GM23338 (cell line): ENCODE results near the gene APOBR. TPM values are rescaled to one million over a fixed set of nuclear protein-coding genes. Genes with fewer than 3 reads are reported as not detected.

Experiments used
- CREB1 ChIP-seq: fragments of 250-450 bp; sonication (Bioruptor Pico); IDR thresholded peaks from 2 replicates; pipeline ENCODE4 v1.5.0; 2020; ENCODE audit warnings: low read depth, mild to moderate bottlenecking, moderate library complexity
- EZH2 ChIP-seq: fragments of 200-600 bp; sonication (generic); IDR thresholded peaks from one replicate; pipeline ENCODE4 v1.8.0; 2017; ENCODE audit warnings: antibody characterized with exemption, mild to moderate bottlenecking, low read depth; ENCODE audit not compliant: unreplicated experiment
- NANOG ChIP-seq: IDR thresholded peaks from 2 replicates; pipeline ENCODE4 v1.6.1; 2016; ENCODE audit warnings: antibody characterized with exemption, borderline replicate concordance
- STAT1 ChIP-seq: IDR thresholded peaks from one replicate; pipeline ENCODE4 v1.6.1; 2016; ENCODE audit warnings: antibody characterized with exemption; ENCODE audit not compliant: unreplicated experiment
- ZNF114 ChIP-seq: fragments of 250-450 bp; sonication (Bioruptor Pico); IDR thresholded peaks from 2 replicates; pipeline ENCODE4 v1.5.0; 2020; ENCODE audit warnings: mild to moderate bottlenecking, moderate library complexity
- ZNF331 ChIP-seq: fragments of 250-450 bp; sonication (Bioruptor Pico); IDR thresholded peaks from 2 replicates; pipeline ENCODE4 v1.5.0; 2020; ENCODE audit warnings: low read depth, mild to moderate bottlenecking, moderate library complexity
- polyA plus RNA-seq: library from polyadenylated mRNA; unstranded; fragments of >200 nt; fragmentation: Nextera tagmentation; extraction: Ambion mirVana; gene quantifications from 2 replicates; pipeline ENCODE4 v1.2.1, GENCODE V29; 2016
- total RNA-seq: library from RNA; depleted of rRNA; stranded (reverse); fragments of >200 nt; shearing (Covaris generic); gene quantifications from 2 replicates; pipeline ENCODE4 v1.2.3, GENCODE V29; 2014
- TF ChIP-seq, protein P1 (sequence below): fragments of 250-450 bp; sonication (Bioruptor Pico); IDR thresholded peaks from 2 replicates; pipeline ENCODE4 v1.5.0; 2020; ENCODE audit warnings: mild to moderate bottlenecking, moderate library complexity
- TF ChIP-seq, protein P2 (sequence below): IDR thresholded peaks from 2 replicates; pipeline ENCODE4 v1.6.1; 2016; ENCODE audit warnings: antibody characterized with exemption
- TF ChIP-seq, protein P3 (sequence below), 2 experiments: fragments of 200-600 bp in 1 of 2; sonication (generic) in 1 of 2; conservative IDR thresholded peaks; 2 replicates each; pipeline versions ENCODE4 v1.5.1 to v1.6.1; 2016 to 2017; ENCODE audit warnings: antibody characterized with exemption in 2 of 2, low read depth in 2 of 2, mild to moderate bottlenecking in 2 of 2, moderate library complexity in 1 of 2
- TF ChIP-seq, protein P4 (sequence below): IDR thresholded peaks from one replicate; pipeline ENCODE4 v1.6.1; 2018; ENCODE audit warnings: antibody characterized with exemption; ENCODE audit not compliant: unreplicated experiment

Gene APOBR
- total and polyA plus RNA-seq, 2 experiments from 2014 or later: 0.07 TPM; not detected in 1

DNA sequence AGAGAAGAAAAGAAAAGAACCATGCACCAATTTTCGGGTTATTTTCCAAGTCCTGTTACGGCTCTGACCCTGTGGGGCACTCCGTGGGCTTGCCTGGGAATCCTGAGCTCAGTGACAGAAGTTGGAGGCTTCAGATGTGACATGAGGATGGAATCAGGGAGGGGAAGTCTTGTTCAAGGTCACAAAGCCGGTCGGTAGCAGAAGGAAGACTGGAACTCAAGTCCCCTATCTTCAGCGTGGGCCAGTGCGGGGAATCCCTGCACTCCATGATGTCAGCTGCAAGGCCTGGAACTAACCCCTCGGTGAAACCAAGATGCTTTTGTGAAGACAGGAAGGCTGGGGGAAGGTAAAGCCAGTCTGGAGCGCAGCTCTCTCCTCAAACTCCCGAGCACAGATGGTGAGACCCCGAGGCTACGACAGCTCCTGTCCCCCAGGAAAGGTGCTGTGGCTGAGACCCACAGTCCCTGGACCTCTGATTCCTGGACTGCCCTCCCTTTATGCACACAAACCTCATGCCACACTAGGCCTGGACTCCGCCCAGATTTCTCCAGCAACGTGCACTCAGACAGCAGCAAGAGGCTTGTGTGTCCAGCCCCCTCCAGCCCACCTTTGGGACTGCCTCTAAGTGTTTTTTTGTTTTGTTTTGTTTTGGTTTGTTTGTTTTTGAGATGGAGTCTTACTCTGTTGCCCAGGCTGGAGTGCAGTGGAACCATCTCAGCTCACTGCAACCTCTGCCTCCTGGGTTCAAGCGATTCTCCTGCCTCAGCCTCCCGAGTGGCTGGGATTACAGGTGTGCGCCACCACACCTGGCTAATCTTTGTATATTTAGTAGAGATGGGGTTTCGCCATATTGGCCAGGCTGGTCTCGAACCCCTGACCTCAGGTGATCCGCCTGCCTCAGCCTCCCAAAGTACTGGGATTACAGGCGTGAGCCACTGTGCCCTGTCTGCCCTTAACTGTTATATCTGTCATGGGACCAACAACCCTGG, 17.7 kb downstream of the APOBR start (continued):
- TF ChIP-seq, protein P1, sequence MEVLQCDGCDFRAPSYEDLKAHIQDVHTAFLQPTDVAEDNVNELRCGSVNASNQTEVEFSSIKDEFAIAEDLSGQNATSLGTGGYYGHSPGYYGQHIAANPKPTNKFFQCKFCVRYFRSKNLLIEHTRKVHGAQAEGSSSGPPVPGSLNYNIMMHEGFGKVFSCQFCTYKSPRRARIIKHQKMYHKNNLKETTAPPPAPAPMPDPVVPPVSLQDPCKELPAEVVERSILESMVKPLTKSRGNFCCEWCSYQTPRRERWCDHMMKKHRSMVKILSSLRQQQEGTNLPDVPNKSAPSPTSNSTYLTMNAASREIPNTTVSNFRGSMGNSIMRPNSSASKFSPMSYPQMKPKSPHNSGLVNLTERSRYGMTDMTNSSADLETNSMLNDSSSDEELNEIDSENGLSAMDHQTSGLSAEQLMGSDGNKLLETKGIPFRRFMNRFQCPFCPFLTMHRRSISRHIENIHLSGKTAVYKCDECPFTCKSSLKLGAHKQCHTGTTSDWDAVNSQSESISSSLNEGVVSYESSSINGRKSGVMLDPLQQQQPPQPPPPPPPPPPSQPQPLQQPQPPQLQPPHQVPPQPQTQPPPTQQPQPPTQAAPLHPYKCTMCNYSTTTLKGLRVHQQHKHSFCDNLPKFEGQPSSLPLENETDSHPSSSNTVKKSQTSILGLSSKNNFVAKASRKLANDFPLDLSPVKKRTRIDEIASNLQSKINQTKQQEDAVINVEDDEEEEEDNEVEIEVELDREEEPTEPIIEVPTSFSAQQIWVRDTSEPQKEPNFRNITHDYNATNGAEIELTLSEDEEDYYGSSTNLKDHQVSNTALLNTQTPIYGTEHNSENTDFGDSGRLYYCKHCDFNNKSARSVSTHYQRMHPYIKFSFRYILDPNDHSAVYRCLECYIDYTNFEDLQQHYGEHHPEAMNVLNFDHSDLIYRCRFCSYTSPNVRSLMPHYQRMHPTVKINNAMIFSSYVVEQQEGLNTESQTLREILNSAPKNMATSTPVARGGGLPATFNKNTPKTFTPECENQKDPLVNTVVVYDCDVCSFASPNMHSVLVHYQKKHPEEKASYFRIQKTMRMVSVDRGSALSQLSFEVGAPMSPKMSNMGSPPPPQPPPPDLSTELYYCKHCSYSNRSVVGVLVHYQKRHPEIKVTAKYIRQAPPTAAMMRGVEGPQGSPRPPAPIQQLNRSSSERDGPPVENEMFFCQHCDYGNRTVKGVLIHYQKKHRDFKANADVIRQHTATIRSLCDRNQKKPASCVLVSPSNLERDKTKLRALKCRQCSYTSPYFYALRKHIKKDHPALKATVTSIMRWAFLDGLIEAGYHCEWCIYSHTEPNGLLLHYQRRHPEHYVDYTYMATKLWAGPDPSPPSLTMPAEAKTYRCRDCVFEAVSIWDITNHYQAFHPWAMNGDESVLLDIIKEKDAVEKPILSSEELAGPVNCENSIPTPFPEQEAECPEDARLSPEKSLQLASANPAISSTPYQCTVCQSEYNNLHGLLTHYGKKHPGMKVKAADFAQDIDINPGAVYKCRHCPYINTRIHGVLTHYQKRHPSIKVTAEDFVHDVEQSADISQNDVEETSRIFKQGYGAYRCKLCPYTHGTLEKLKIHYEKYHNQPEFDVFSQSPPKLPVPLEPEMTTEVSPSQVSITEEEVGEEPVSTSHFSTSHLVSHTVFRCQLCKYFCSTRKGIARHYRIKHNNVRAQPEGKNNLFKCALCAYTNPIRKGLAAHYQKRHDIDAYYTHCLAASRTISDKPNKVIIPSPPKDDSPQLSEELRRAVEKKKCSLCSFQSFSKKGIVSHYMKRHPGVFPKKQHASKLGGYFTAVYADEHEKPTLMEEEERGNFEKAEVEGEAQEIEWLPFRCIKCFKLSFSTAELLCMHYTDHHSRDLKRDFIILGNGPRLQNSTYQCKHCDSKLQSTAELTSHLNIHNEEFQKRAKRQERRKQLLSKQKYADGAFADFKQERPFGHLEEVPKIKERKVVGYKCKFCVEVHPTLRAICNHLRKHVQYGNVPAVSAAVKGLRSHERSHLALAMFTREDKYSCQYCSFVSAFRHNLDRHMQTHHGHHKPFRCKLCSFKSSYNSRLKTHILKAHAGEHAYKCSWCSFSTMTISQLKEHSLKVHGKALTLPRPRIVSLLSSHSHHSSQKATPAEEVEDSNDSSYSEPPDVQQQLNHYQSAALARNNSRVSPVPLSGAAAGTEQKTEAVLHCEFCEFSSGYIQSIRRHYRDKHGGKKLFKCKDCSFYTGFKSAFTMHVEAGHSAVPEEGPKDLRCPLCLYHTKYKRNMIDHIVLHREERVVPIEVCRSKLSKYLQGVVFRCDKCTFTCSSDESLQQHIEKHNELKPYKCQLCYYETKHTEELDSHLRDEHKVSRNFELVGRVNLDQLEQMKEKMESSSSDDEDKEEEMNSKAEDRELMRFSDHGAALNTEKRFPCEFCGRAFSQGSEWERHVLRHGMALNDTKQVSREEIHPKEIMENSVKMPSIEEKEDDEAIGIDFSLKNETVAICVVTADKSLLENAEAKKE: no peak
- TF ChIP-seq EZH2: no peak
- TF ChIP-seq CREB1 (CRISPR knock-in tag): no peak
- TF ChIP-seq ZNF114 (CRISPR knock-in tag): no peak
- TF ChIP-seq, protein P2, sequence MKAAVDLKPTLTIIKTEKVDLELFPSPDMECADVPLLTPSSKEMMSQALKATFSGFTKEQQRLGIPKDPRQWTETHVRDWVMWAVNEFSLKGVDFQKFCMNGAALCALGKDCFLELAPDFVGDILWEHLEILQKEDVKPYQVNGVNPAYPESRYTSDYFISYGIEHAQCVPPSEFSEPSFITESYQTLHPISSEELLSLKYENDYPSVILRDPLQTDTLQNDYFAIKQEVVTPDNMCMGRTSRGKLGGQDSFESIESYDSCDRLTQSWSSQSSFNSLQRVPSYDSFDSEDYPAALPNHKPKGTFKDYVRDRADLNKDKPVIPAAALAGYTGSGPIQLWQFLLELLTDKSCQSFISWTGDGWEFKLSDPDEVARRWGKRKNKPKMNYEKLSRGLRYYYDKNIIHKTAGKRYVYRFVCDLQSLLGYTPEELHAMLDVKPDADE: no peak
- TF ChIP-seq STAT1: no peak
- TF ChIP-seq, protein P3, sequence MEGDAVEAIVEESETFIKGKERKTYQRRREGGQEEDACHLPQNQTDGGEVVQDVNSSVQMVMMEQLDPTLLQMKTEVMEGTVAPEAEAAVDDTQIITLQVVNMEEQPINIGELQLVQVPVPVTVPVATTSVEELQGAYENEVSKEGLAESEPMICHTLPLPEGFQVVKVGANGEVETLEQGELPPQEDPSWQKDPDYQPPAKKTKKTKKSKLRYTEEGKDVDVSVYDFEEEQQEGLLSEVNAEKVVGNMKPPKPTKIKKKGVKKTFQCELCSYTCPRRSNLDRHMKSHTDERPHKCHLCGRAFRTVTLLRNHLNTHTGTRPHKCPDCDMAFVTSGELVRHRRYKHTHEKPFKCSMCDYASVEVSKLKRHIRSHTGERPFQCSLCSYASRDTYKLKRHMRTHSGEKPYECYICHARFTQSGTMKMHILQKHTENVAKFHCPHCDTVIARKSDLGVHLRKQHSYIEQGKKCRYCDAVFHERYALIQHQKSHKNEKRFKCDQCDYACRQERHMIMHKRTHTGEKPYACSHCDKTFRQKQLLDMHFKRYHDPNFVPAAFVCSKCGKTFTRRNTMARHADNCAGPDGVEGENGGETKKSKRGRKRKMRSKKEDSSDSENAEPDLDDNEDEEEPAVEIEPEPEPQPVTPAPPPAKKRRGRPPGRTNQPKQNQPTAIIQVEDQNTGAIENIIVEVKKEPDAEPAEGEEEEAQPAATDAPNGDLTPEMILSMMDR (conservative IDR thresholded peaks at IDR 0.05; ENCODE audit: low read depth in 2 of 2): no peak
- TF ChIP-seq NANOG: no peak
- TF ChIP-seq ZNF331 (CRISPR knock-in tag): no peak
- TF ChIP-seq, protein P4, sequence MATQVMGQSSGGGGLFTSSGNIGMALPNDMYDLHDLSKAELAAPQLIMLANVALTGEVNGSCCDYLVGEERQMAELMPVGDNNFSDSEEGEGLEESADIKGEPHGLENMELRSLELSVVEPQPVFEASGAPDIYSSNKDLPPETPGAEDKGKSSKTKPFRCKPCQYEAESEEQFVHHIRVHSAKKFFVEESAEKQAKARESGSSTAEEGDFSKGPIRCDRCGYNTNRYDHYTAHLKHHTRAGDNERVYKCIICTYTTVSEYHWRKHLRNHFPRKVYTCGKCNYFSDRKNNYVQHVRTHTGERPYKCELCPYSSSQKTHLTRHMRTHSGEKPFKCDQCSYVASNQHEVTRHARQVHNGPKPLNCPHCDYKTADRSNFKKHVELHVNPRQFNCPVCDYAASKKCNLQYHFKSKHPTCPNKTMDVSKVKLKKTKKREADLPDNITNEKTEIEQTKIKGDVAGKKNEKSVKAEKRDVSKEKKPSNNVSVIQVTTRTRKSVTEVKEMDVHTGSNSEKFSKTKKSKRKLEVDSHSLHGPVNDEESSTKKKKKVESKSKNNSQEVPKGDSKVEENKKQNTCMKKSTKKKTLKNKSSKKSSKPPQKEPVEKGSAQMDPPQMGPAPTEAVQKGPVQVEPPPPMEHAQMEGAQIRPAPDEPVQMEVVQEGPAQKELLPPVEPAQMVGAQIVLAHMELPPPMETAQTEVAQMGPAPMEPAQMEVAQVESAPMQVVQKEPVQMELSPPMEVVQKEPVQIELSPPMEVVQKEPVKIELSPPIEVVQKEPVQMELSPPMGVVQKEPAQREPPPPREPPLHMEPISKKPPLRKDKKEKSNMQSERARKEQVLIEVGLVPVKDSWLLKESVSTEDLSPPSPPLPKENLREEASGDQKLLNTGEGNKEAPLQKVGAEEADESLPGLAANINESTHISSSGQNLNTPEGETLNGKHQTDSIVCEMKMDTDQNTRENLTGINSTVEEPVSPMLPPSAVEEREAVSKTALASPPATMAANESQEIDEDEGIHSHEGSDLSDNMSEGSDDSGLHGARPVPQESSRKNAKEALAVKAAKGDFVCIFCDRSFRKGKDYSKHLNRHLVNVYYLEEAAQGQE: no peak
